A549 (cell line): ENCODE data around the gene PRUNE2. TPM values are rescaled to one million over a fixed set of nuclear protein-coding genes. Genes with fewer than 3 reads are reported as not detected.
A peak's percentile ranks its signal among the peaks of the same experiment; 100 is the strongest.
"Not testable (repeated sequence)": the region's sequence is repeated elsewhere in the genome, so short reads cannot be mapped to it uniquely, and the experiment has no call there.

Experiments
- ATAC-seq, 2 experiments: fragments of 200-7000 bp in 1 of 2; fragments of >200 bp in 1 of 2; cut with Nextera tagmentation in 1 of 2; cut with Tn5 transposase in 1 of 2; 3 replicates each; pipeline versions ENCODE4 v1.8.0 to v1.9.1; 2018 to 2020; ENCODE audit warnings: mild to moderate bottlenecking in 1 of 2, moderate library complexity in 1 of 2
- CTCF ChIA-PET: fragments of 300-600 bp; sonication (Branson Sonifier 250); formaldehyde crosslinking; extraction: SDS; loops from one replicate; lab custom pipeline; 2021; ENCODE audit warnings: antibody characterized with exemption, inconsistent platforms; lab: Yijun Ruan, JAX
- POLR2A ChIA-PET: fragments of 350-600 bp; formaldehyde crosslinking; extraction: SDS; loops from one replicate; lab custom pipeline; 2021; ENCODE audit warnings: antibody characterized with exemption, inconsistent platforms; lab: Yijun Ruan, JAX
- DNase-seq, 2 experiments: peaks; one replicate each; pipeline versions ENCODE4 v3.0.0 to v3.0.0-alpha.2; 2011 to 2016; ENCODE audit warnings: low read depth in 1 of 2, low spot score in 1 of 2
- FAIRE-seq: peaks from 2 replicates; lab custom pipeline; 2011; peaks lifted over from hg19 to GRCh38; lab: Jason Lieb, UNC
- H3K27ac ChIP-seq, 2 experiments: fragments of >200 bp; sonication (Bioruptor Twin); formaldehyde crosslinking; 3 replicates each; pipeline ENCODE4 v1.5.1; 2016 to 2017
- H3K4me1 ChIP-seq: fragments of >200 bp; sonication (Bioruptor Twin); formaldehyde crosslinking; 3 replicates; pipeline ENCODE4 v1.6.1; 2016
- H3K4me2 ChIP-seq: fragments of >200 bp; sonication (Bioruptor Twin); formaldehyde crosslinking; 3 replicates; pipeline ENCODE4 v1.6.1; 2016
- H3K4me3 ChIP-seq: fragments of >200 bp; sonication (Bioruptor Twin); formaldehyde crosslinking; 3 replicates; pipeline ENCODE4 v1.5.1; 2016
- H3K9me3 ChIP-seq: fragments of >200 bp; sonication (Bioruptor Twin); formaldehyde crosslinking; 3 replicates; pipeline ENCODE4 v1.6.1; 2016
- CEBPB ChIP-seq, 2 experiments: fragments of >200 bp in 1 of 2; sonication (Bioruptor Twin) in 1 of 2; formaldehyde crosslinking in 1 of 2; IDR thresholded peaks; 2 replicates each; pipeline ENCODE4 v1.6.1; 2012 to 2016
- EHMT2 ChIP-seq: fragments of 200-600 bp; sonication (generic); IDR thresholded peaks from 2 replicates; pipeline ENCODE4 v1.6.1; 2016; ENCODE audit warnings: antibody characterized with exemption, low read depth, mild to moderate bottlenecking, moderate library complexity
- EP300 ChIP-seq, 2 experiments: fragments of >200 bp; sonication (Bioruptor Twin); formaldehyde crosslinking; IDR thresholded peaks; 2 replicates in 1 of 2; 3 replicates in 1 of 2; pipeline ENCODE4 v1.6.1; 2016 to 2017
- HDAC2 ChIP-seq: fragments of 200-600 bp; sonication (generic); IDR thresholded peaks from 2 replicates; pipeline ENCODE4 v1.6.1; 2016
- HEYL ChIP-seq: fragments of 250-450 bp; sonication (Bioruptor Pico); IDR thresholded peaks from 2 replicates; pipeline ENCODE4 v1.8.0; 2021; ENCODE audit warnings: mild to moderate bottlenecking, moderate library complexity
- JUNB ChIP-seq: fragments of >200 bp; sonication (Bioruptor Twin); formaldehyde crosslinking; IDR thresholded peaks from 2 replicates; pipeline ENCODE4 v1.6.1; 2016
- MAZ ChIP-seq: fragments of 150-350 bp; IDR thresholded peaks from 2 replicates; pipeline ENCODE4 v1.6.1; 2014; ENCODE audit warnings: antibody characterized with exemption, low read depth, low read length, borderline replicate concordance
- NFE2L2 ChIP-seq: fragments of 150-350 bp; conservative IDR thresholded peaks from 2 replicates; pipeline ENCODE4 v1.6.1; 2014; ENCODE audit warnings: low read length
- POLR2AphosphoS2 ChIP-seq: conservative IDR thresholded peaks from 2 replicates; pipeline ENCODE4 v1.6.1; 2012; ENCODE audit warnings: low read length, improper control_type of control experiment, inconsistent platforms
- RAD21 ChIP-seq, 2 experiments: fragments of >200 bp in 1 of 2; sonication (Bioruptor Twin) in 1 of 2; formaldehyde crosslinking in 1 of 2; IDR thresholded peaks in 1 of 2; conservative IDR thresholded peaks in 1 of 2; 2 replicates in 1 of 2; 3 replicates in 1 of 2; pipeline ENCODE4 v1.6.1; 2012 to 2018; ENCODE audit warnings: inconsistent platforms in 1 of 2
- RARB ChIP-seq: fragments of 250-450 bp; sonication (Bioruptor Pico); IDR thresholded peaks from 2 replicates; pipeline ENCODE4 v1.8.0; 2021; ENCODE audit warnings: mild to moderate bottlenecking, moderate library complexity
- SMC3 ChIP-seq: fragments of >200 bp; sonication (Bioruptor Twin); formaldehyde crosslinking; IDR thresholded peaks from 3 replicates; pipeline ENCODE4 v1.6.1; 2018; ENCODE audit warnings: inconsistent platforms
- ZC3H11A ChIP-seq: fragments of 450-650 bp; IDR thresholded peaks from 2 replicates; pipeline ENCODE4 v1.6.1; 2014; ENCODE audit warnings: antibody characterized with exemption, mild to moderate bottlenecking
- ZFP36 ChIP-seq: fragments of 450-650 bp; IDR thresholded peaks from 2 replicates; pipeline ENCODE4 v1.6.1; 2014; ENCODE audit warnings: borderline replicate concordance; ENCODE audit not compliant: partially characterized antibody
- ZSCAN20 ChIP-seq: fragments of 250-450 bp; sonication (Bioruptor Pico); IDR thresholded peaks from 2 replicates; pipeline ENCODE4 v1.8.0; 2022; ENCODE audit warnings: mild to moderate bottlenecking, moderate library complexity
- WGBS: methylation state at CpG from one replicate; pipeline ENCODE4 v1.1.6; 2017; ENCODE audit errors: missing lambda C conversion rate; 5-methylcytosine and 5-hydroxymethylcytosine counted together
- polyA plus RNA-seq, 4 experiments: library from polyadenylated mRNA; depleted of rRNA in 3 of 4; stranded (reverse); fragments of >200 nt; fragmentation: RNase III in 1 of 4; extraction: RNeasy Plus Mini Kit Qiagen cat#74134 plus additional on column Dnase treatment in 1 of 4; gene quantifications; 2 replicates in 3 of 4; 3 replicates in 1 of 4; pipeline ENCODE4 v1.2.3, GENCODE V29; 2011 to 2017
- TF ChIP-seq, protein P1 (sequence below): IDR thresholded peaks from 2 replicates; pipeline ENCODE4 v1.6.1; 2012
- TF ChIP-seq, protein P2 (sequence below): fragments of 250-450 bp; sonication (Bioruptor Pico); IDR thresholded peaks from 2 replicates; pipeline ENCODE4 v1.5.0; 2020; ENCODE audit warnings: low read depth, mild to moderate bottlenecking, moderate library complexity
- TF ChIP-seq, protein P3 (sequence below): fragments of >200 bp; sonication (Bioruptor Twin); formaldehyde crosslinking; IDR thresholded peaks from 3 replicates; pipeline ENCODE4 v1.5.1; 2016
- TF ChIP-seq, protein P4 (sequence below): IDR thresholded peaks from 2 replicates; pipeline ENCODE4 v1.6.1; 2012; ENCODE audit warnings: low read depth, borderline replicate concordance
- TF ChIP-seq, protein P5 (sequence below): IDR thresholded peaks from 2 replicates; pipeline ENCODE4 v1.6.1; 2012

The PRUNE2 gene
- polyA plus RNA-seq, 2 of the 4 experiments (the other 2 are of a cell fraction): 0.04 TPM; not detected in 1

DNA sequence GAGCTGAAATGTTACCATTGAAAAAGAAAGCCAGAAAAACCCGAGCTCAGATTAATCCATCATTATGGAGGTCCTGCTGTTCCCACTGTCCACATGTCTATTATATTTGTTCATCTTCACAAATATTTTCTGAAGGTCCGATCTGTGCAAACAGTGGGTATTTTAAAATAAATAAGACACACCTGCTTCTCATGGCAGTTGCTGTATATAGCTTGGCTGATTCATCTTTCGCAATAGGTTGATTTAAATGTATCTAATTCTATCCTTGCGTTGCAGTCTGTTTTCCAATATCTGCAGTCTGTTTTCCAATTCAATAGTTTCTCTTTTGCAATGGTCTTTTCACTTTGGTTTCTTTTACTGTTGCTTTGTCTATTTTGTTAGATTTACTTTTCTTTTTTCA, 229.1 kb downstream of the PRUNE2 start:
- ATAC-seq: no peak; a peak in 1 of 6 replicates
- FAIRE-seq: no peak
- Histone ChIP-seq H3K9me3 (peaks cover 6% of the 10 kb centered on the region; the same call in 2 of the 3 replicates), H3K27ac (no peak overlapping the region), H3K4me3 (no peak overlapping the region), H3K4me1 (0 out of 3 replicates have a peak, but pooled peaks cover 3% of the 10 kb centered on the region), H3K4me2 (peak overlapping the region; percentile 32)
- POLR2A ChIA-PET: no interaction called here
- 29% methylated on average over 4 of the region's 4 CpGs for WGBS
- no peak for DNase-seq
- peak in 1 of 2 experiments; percentile 48; a peak in 1 of 4 replicates for TF ChIP-seq CEBPB (IDR thresholded peaks at IDR 0.05)
- no peak for TF ChIP-seq JUNB
- CTCF ChIA-PET: interaction anchor here (0.9 to 1.0 kb wide), 2 partner anchors 10 to 14 kb away, joined by 3 read pairs; no protein-coding TSS in a partner anchor

DNA sequence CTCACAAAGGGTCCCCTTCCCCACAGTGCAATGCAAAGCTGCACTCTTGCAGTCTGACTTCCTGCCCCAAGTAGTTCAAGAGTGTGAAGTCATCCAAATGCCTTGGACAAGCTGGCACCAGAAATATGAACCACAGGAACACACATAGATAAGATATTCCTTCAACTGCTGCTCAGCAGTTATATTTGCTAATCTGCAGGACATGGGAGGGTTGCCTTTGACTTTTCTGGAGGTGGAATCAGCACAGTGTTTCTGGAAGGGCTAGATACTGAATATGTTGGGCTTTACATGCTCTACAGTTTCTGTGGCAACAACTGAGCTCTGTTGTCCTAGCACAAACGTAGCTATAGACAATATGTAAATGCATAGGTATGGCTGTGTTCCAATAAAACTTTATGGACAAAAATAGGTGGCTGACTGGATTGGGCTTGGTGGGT, 238.4 kb downstream of the PRUNE2 start:
- ChIA-PET CTCF (interaction anchor here (0.6 to 2.7 kb wide), 10 partner anchors 11 to 65 kb away, joined by 3 to 26 read pairs (median 4); no protein-coding TSS in a partner anchor), POLR2A (no interaction called here)
- H3K4me3 ChIP-seq: no peak overlapping the region
- no peak overlapping the region for H3K4me2 ChIP-seq
- H3K4me1 ChIP-seq: no peaks in the 10 kb centered on the region
- no peaks in the 10 kb centered on the region for H3K9me3 ChIP-seq
- ATAC-seq (no peak), DNase-seq (no peak), FAIRE-seq (no peak)
- H3K27ac ChIP-seq: no peak overlapping the region
- 5% methylated on average over 1 of the region's 1 CpG for WGBS
- TF ChIP-seq, protein P1, sequence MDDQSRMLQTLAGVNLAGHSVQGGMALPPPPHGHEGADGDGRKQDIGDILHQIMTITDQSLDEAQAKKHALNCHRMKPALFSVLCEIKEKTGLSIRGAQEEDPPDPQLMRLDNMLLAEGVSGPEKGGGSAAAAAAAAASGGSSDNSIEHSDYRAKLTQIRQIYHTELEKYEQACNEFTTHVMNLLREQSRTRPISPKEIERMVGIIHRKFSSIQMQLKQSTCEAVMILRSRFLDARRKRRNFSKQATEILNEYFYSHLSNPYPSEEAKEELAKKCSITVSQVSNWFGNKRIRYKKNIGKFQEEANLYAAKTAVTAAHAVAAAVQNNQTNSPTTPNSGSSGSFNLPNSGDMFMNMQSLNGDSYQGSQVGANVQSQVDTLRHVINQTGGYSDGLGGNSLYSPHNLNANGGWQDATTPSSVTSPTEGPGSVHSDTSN: no peak
- TF ChIP-seq ZFP36: no peak
- TF ChIP-seq, protein P2, sequence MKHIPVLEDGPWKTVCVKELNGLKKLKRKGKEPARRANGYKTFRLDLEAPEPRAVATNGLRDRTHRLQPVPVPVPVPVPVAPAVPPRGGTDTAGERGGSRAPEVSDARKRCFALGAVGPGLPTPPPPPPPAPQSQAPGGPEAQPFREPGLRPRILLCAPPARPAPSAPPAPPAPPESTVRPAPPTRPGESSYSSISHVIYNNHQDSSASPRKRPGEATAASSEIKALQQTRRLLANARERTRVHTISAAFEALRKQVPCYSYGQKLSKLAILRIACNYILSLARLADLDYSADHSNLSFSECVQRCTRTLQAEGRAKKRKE (CRISPR knock-in tag): no peak

DNA sequence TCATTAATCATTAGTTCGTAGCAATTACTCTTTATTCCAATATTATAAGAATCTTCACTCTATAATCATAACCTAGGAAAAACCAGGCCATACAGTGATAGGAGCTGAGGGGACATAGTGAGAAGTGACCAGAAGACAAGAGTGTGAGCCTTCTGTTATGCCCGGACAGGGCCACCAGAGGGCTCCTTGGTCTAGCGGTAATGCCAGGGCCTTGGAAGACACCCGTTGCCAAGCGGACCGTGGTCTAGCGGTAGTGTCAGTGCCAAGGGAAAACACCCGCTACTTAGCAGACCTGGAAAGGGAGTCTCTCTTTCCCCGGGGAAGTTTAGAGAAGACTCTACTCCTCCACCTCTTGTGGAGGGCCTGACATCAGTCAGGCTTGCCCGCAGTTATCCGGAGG, 239.9 kb downstream of the PRUNE2 start:
- POLR2A ChIA-PET, H3K4me1 ChIP-seq, FAIRE-seq, H3K27ac ChIP-seq, H3K4me3 ChIP-seq, H3K9me3 ChIP-seq: not testable (repeated sequence)
- DNase-seq (peak in 1 of 2 experiments; percentile 61), ATAC-seq (peak in 1 of 2 experiments; percentile 59; a peak in 3 of 6 replicates)
- H3K4me2 ChIP-seq: peak overlapping the region; percentile 53; the same call in 2 of the 3 replicates
- WGBS: 19% methylated on average over 11 of the region's 11 CpGs
- CTCF ChIA-PET: interaction anchor here (0.7 to 2.7 kb wide), 8 partner anchors 12 to 85 kb away, joined by 3 to 26 read pairs (median 3); no protein-coding TSS in a partner anchor
- TF ChIP-seq SMC3 (peak; percentile 56), RAD21 (conservative IDR thresholded peaks at IDR 0.05 in 1 of 2, IDR thresholded peaks at IDR 0.05 in 1 of 2) (peak; percentile 54 to 55)
- TF ChIP-seq, protein P3, sequence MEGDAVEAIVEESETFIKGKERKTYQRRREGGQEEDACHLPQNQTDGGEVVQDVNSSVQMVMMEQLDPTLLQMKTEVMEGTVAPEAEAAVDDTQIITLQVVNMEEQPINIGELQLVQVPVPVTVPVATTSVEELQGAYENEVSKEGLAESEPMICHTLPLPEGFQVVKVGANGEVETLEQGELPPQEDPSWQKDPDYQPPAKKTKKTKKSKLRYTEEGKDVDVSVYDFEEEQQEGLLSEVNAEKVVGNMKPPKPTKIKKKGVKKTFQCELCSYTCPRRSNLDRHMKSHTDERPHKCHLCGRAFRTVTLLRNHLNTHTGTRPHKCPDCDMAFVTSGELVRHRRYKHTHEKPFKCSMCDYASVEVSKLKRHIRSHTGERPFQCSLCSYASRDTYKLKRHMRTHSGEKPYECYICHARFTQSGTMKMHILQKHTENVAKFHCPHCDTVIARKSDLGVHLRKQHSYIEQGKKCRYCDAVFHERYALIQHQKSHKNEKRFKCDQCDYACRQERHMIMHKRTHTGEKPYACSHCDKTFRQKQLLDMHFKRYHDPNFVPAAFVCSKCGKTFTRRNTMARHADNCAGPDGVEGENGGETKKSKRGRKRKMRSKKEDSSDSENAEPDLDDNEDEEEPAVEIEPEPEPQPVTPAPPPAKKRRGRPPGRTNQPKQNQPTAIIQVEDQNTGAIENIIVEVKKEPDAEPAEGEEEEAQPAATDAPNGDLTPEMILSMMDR: peak; percentile 53

DNA sequence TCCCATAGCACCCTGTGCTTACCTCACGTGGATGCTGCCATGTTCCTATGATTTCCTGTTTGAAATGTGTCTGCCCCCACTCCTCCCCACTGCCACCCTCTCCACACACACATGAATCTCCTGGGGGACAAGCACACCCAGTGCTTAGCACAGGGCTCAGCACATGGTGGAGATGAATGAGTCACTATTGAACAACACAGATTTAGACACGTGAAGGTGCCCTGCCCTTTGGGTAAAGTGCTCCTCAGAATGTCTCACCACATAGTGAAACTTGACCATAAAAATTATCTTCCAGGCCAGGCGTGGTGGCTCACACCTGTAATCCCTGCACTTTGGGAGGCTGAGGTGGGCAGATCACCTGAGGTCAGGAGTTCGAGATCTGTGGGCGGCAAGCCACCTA, 240.5 kb downstream of the PRUNE2 start:
- CTCF ChIA-PET: interaction anchor here (1.0 to 1.2 kb wide), 4 partner anchors 22 to 43 kb away, joined by 3 to 5 read pairs (median 3); no protein-coding TSS in a partner anchor
- H3K4me3 ChIP-seq: no peak overlapping the region
- TF ChIP-seq, protein P4, sequence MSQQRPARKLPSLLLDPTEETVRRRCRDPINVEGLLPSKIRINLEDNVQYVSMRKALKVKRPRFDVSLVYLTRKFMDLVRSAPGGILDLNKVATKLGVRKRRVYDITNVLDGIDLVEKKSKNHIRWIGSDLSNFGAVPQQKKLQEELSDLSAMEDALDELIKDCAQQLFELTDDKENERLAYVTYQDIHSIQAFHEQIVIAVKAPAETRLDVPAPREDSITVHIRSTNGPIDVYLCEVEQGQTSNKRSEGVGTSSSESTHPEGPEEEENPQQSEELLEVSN: no peak
- TF ChIP-seq HEYL (CRISPR knock-in tag) (no peak), NFE2L2 (no peak), RARB (CRISPR knock-in tag) (no peak), HDAC2 (no peak), SMC3 (no peak), POLR2AphosphoS2 (no peak), JUNB (no peak), ZC3H11A (no peak), MAZ (no peak), EP300 (IDR thresholded peaks at IDR 0.05) (no peak), EHMT2 (no peak), CEBPB (IDR thresholded peaks at IDR 0.05) (no peak), ZSCAN20 (CRISPR knock-in tag) (no peak)
- TF ChIP-seq, protein P5, sequence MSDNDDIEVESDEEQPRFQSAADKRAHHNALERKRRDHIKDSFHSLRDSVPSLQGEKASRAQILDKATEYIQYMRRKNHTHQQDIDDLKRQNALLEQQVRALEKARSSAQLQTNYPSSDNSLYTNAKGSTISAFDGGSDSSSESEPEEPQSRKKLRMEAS: no peak
- TF ChIP-seq, all 56 proteins: peak for 0
- no peak overlapping the region for H3K4me2 ChIP-seq
- POLR2A ChIA-PET: no interaction called here
- H3K4me1 ChIP-seq: no peaks in the 10 kb centered on the region
- H3K9me3 ChIP-seq: no peaks in the 10 kb centered on the region
- no peak for DNase-seq
- WGBS: 11% methylated on average over 5 of the region's 5 CpGs
- H3K27ac ChIP-seq: no peak overlapping the region
- FAIRE-seq: no peak
- ATAC-seq: no peak; a peak in 1 of 6 replicates
